Measurements from ENCODE around the gene TAS2R40.

Gene TAS2R40

DNA sequence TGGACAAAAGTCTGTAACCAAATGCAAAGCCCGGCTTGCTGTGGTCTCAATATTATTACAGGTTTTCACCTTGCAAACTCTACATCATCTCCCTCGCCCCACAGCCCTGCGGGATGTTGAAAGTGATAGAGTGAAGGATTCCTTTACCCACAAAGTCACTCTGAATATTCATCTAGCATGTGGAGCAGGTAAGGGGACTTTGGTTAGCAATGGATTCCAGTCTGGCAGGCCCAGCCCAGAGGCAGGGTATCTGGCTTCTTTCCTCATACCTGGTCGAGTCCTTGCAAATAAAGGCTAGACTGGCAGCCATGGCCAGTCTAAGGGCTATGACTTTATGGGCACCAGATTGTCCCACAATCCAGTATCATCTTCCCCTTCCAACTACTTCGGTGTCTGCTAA lies 3.2 kb downstream of the TAS2R40 start:
- no peak for DNase-seq (ENCODE audit: low read depth)

- DNase-seq (ENCODE audit: low read depth), result no peak
These were observed 6.0 kb downstream of the TAS2R40 start for GRCh38 chr7:143227806-143228205.

DNA sequence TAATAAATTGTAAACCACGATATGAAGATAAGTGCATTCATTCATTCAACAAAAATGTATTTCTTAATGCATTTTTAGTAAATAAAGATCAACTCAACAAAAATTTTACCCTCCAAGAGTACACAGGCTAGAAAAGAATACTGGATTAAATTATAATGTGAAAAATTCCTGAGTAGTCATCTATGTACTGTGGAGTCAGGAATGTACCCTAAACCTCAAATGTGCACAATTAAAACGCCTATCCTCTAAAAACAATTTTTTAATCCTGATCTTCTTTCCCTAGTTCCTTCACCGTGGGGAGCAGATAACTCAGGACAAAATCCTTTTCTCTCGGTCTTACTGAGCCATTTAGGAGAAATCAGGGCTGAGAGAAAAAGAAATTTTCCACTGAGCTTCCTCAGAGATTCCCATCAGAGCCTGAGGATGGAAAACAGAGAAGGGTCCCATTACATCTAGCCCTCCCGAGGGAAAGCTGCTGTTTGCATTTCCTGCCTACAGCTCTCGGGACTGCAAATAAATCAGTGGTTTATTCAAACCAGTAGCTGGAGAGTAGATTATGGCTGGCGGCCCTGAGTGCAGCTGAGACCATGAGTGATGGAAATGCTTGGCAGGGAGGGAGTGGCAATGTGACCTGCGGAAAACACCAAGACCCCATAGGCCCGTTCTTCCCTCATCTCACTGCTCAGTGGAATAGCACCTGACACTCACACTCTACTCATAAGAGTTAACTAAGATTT lies 7.4 kb downstream of the TAS2R40 start:
- DNase-seq (ENCODE audit: low read depth), result no peak

DNA sequence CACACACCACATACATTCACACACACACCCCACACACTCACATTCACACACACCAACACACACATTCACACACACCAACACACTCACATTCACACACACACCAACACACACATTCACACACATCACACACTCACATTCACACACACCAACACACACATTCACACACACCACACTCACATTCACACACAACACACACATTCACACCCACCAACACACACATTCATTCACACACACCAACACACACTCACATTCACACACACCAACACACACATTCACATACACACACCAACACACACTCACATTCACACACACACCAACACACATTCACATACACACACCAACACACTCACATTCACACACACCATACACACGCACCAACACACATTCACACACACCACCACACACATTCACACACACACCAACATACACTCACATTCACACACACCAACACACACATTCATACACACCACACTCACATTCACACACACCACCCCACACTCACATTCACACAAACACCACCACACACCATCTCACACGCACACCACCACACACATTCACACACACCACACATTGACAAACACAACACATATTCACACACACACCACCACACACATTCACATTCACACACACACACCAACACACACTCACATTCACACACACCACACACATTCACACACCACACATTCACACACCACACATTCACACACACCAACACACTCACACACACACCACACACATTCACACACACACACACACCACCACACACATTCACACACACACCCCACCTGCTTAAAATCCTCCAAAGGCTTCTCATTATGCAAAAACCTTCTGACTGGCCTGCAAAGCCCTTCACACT lies 9.0 kb downstream of the TAS2R40 start:
- DNase-seq (ENCODE audit: low read depth), result no peak

DNA sequence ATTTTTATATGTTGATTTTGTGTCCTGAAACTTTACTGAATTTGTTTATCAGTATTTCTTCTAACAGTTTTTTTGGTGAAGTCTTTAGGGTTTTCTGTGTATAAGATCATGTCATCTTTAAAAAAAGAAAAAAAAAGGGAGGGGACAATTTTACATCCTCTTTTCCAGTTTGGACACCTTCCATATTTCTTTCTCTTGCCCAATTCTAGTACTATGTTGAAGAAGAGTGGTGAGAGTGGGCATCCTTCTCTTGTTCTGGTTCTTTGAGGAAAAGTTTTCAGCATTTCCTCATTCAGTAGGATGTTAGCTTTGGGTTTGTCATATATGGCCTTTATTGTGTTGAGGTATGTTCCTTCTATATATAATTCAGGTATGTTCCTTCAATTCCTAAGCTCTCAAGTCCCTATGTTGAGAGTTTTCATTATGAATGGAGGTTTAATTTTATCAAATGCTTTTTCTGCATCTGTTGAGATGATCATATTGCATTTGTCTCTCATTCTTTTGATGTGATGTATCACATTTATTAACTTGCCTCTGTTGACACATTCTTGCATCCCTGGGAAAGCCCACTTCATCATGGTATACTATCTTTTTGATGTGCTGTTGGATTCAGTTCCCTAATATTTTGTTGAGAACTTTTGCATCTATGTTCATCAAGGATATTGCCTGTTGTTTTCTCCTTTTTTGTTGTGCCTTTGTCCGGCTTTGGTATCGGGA lies 12.1 kb downstream of the TAS2R40 start:
- DNase-seq (ENCODE audit: low read depth), result no peak

DNA sequence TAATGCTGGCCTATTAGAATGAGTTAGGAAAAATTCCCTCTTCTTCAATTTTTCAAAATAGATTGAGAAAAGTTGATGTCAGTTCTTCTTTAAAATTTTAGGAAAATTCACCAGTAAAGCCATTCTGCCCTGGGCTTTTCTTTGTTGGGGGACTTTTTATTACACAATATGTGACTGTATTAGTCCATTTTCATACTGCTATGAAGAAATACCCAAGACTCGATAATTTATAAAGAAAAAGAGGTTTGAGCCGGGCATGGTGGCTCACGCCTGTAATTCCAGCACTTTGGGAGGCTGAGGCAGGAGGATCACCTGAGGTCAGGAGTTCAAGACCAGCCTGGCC lies 12.7 kb downstream of the TAS2R40 start:
- no peak for DNase-seq (ENCODE audit: low read depth)

DNA sequence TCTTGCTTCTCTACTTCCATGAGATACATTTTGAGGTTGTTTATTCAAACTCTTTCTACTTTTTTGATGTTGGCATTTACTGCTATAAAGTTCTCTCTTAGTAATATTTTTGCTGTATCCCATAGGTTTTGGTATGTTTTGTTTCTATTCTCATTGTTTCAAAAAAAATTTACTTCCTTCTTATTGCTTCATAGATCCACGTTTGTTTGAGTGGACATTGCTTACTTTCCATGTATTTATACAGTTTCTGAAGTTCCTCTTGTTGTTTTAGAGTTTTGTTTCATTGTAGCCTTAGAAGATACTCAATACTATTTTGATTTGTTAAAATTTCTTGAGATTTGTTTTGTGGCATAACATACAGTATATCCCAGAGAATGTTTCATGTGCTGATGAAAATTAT lies 13.7 kb downstream of the TAS2R40 start:
- no peak for DNase-seq (ENCODE audit: low read depth)

DNA sequence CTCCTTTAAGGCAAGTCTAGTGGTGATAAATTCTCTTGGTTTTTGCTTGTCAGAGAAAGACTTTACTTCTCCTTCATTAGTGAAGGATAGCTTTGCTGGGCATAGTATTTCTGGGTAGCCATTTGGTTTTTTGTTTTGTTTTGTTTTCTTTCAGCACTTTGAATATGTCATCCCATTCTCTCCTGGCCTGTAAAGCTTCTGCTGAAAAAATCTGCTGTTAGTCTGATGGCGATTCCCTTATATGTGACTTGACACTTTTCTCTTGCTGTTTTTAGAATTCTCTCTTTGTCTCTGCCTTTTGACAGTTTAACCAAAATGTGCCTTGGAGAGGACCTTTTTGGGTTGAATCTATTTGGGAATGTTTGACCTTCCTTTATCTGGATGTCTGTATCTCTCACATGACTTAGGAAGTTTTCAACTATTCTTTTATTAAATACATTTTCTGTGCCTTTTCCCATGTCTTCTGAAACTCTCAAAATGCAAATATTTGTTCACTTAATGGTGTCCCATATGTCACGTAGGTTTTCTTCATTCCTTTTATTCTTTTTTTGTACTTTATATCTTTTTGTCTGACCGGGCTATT lies 14.7 kb downstream of the TAS2R40 start:
- DNase-seq (ENCODE audit: low read depth), result no peak

GRCh38 chr7:143237366-143237765 lies 15.5 kb downstream of the TAS2R40 start:
- no peak for DNase-seq (ENCODE audit: low read depth)

GRCh38 chr7:143238289-143238980 lies 16.6 kb downstream of the TAS2R40 start:
- no peak for DNase-seq (ENCODE audit: low read depth)

DNA sequence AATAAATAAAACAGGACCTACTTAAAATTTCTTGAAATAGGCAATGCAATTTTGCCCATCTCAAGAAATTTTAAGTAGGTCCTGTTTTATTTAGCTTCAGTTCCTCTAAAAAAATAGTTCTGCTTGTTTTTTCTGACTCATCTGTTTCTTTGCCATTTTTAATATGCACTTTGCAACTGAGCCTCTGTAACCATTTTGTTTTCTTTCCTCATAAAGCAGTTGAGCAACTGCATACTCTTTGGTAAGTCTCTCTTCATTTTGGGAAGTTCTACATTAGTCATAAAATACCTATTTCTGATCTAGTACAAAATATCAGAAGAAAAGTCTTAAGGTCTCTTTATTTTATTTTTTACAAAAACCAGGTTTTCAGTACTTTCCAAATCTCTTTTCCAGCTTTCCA lies 18.0 kb downstream of the TAS2R40 start:
- DNase-seq (ENCODE audit: low read depth), result no peak

DNA sequence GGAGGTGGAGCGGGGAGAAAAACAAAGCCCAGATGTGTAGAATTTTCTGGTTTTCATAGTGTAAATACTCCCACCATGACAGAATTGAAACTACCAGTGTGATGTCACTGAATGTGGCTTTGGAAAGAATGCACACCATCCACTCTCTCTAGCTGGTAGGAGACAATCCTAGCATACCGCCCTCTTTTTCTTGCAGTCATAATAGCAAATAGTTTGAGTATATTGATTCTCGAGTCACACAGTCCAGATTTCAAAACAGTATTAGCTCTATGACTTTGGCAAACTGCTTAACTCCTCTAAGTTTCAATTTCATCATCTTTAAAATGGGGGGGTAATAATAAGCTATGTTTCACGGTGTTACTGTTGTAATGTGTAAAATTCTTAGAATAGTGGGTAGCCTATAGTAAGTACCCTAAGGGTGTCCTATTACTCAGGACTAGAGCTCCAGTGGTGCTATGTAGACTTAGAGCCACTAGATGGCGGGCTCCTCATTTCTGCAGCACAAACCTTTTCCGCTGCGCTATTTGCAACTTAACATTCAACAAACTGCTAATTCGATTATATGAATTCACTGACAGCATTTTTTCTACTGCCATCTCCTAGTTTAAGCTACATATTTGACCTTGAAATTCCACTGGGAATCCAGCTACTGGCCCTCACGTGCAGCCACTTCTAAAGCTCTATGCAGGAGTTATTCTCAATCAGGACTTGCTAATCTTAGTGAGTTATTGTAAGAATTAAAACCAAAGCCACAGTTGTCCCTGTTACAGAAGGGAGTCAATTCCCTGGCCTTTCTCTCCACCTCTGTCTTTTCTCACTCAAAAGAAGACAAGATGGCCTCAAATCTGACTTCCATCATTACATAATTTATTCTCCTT lies 18.7 kb downstream of the TAS2R40 start:
- peak; percentile 64 for DNase-seq (ENCODE audit: low read depth)

DNA sequence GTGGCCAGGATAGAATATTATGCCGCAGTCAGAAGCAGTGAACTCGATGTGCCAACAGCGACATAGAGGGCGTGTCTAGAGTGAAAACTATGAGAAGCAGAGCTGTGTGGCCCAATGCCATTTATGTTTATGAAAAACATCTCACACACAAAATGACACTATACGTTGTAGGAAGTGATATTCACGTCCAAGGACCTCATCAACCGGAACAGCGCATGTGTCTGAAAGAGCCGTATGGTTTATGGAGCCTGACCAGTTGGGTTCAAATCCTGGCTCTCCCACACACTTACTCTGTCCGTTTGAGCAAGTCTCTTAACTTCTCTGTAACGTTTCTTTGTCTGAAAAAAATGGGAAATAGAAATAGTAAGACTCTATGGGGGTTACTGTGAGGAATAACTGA lies 20.5 kb downstream of the TAS2R40 start:
- DNase-seq (ENCODE audit: low read depth), result no peak

DNA sequence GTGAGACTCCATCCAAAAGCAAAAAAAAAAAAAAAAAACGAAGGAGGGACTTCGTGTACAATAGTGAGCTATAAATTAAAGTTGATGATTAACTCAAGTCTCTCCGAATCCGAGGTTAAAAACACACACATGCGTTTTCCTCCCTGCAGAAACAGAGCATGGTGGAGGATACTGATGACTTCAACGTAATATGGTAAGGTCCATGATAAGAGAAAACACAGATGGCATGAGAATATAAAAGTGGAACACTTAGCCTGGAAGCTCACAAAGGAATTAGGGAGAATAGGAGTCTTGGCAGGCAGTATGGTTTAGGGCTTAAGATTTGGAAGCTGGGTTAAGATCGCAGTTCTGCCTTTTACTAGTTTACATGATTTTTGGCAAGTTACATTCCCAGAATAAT lies 21.3 kb downstream of the TAS2R40 start:
- no peak for DNase-seq (ENCODE audit: low read depth)

GRCh38 chr7:143243614-143244013 lies 21.8 kb downstream of the TAS2R40 start:
- no peak for DNase-seq (ENCODE audit: low read depth)

GRCh38 chr7:143244321-143244720 lies 22.5 kb downstream of the TAS2R40 start:
- DNase-seq (ENCODE audit: low read depth), result no peak

- no peak for DNase-seq (ENCODE audit: low read depth)
These were observed 23.3 kb downstream of the TAS2R40 start for GRCh38 chr7:143245123-143245522.

- DNase-seq (ENCODE audit: low read depth), result no peak
These were observed 25.5 kb downstream of the TAS2R40 start for GRCh38 chr7:143247372-143247771.

DNA sequence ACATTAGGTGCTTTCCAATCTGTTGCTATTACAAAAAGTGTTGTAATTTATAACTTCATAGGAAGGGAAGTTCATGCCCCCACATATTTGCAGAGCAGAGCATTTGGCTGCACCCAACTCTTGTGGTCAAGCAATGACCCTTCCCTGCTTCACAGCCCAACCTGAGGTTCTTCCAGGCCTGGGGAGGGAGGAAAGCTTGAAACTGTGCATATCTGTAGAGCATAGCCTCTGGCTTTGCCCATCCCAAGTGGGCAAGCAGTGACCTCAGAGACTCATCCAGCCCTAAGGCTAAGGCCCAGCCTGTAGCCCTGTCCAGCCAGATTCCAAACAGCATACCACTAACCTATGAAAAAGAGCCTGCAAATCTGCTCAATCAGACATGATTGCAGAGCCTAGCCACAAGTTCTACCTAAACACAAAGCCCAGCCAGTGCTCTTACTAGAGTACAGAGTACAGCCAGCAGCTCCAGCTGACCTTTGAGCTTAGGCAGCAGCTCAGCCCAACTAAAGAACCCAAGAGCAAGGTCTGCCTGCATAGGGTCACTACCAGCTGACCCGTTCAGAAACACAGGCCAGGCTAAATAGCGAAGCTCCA lies 27.0 kb downstream of the TAS2R40 start:
- no peak for DNase-seq (ENCODE audit: low read depth)

DNA sequence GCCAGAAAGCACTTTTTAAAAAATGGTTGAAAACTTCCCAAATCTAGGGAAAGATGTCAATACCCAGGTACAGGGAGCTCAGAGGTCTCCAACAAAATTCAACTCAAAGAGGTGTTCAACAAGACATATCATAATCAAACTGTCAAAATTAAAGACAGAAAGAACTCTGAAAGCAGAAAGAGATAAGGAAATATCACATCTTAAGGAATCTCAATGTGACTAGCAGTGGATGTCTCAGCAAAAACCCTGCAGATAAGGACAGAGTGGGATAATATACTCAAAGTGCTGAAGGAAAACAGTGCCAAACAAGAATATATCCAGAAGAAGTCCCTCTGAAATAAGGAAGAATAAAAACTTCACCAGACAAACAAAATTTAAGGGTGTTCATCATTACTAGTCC lies 28.4 kb downstream of the TAS2R40 start:
- DNase-seq (ENCODE audit: low read depth), result no peak

GRCh38 chr7:143250822-143251221 lies 29.0 kb downstream of the TAS2R40 start:
- no peak for DNase-seq (ENCODE audit: low read depth)

Data from activated T-cell treated with anti-CD3 and anti-CD28 coated beads for 24 hours (primary cell).